ENCODE results near the gene RANBP1. TPM values are rescaled to one million over a fixed set of nuclear protein-coding genes. Genes with fewer than 3 reads are reported as not detected.

The RANBP1 gene
- total RNA-seq, 1 experiment from 2014 or later = 168 TPM

DNA sequence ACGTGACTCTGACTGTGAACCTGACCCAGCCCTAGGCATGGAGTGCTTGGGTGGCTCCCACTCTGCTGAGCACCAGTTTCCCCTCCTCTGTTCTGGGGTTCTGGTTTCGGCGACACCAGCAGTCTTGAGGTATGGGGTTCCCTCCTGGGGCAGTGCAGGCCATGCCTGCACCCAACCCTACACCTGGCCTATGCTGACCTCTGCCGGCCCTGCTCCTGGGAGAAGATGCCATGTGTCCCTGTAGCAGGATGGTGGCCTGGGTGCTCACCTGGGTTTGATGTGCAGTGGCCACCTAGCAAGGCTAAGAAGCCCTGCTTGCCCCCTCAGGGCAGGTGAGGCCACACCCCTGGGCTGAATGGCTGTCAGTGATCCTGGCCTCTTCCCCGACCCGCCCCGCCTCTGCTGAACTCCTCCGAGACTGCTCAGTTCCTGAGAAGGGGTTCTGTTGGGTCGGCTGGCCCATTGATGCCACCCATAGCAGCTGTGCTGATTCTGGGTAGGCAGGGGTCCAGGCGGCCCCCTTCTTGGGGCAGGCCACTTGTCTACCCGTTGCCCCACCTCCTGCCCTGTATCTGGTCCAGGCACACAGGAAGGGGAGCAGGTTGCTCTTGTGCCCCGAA, 18.1 kb downstream of the RANBP1 start:
- Histone ChIP-seq H3K27ac (no peak overlapping the region), H4K20me1 (ENCODE audit: insufficient read depth) (peaks cover 7% of the 10 kb centered on the region; the same call in 1 of the 2 replicates), H3K9me2 (ENCODE audit: insufficient read depth) (no peaks in the 10 kb centered on the region), H3K4me2 (no peak overlapping the region), H3K27me3 (ENCODE audit: insufficient read depth, low read depth) (no peaks in the 10 kb centered on the region), H3F3A (ENCODE audit: insufficient read depth, low read depth) (peaks cover 8% of the 10 kb centered on the region; the same call in 1 of the 2 replicates), H3K4me1 (replicated peaks; ENCODE audit: insufficient read depth) (no peaks in the 10 kb centered on the region; the same call in 1 of the 2 replicates), H3K36me3 (ENCODE audit: low read depth) (no peaks in the 10 kb centered on the region), H3K9me3 (ENCODE audit: insufficient read depth, low read depth) (no peaks in the 10 kb centered on the region), H2AFZ (no peak overlapping the region), H3K4me3 (no peak overlapping the region), H3K79me2 (ENCODE audit: low read depth) (no peaks in the 10 kb centered on the region)
- POLR2A ChIA-PET (ENCODE audit: unreplicated experiment) = no interaction called here
- CTCF ChIA-PET = no interaction called here
- no peak for TF ChIP-seq EZH2 (IDR thresholded peaks at IDR 0.05; ENCODE audit: low read depth)
- TF ChIP-seq, protein P1, sequence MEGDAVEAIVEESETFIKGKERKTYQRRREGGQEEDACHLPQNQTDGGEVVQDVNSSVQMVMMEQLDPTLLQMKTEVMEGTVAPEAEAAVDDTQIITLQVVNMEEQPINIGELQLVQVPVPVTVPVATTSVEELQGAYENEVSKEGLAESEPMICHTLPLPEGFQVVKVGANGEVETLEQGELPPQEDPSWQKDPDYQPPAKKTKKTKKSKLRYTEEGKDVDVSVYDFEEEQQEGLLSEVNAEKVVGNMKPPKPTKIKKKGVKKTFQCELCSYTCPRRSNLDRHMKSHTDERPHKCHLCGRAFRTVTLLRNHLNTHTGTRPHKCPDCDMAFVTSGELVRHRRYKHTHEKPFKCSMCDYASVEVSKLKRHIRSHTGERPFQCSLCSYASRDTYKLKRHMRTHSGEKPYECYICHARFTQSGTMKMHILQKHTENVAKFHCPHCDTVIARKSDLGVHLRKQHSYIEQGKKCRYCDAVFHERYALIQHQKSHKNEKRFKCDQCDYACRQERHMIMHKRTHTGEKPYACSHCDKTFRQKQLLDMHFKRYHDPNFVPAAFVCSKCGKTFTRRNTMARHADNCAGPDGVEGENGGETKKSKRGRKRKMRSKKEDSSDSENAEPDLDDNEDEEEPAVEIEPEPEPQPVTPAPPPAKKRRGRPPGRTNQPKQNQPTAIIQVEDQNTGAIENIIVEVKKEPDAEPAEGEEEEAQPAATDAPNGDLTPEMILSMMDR (conservative IDR thresholded peaks at IDR 0.05) = no peak
- intact Hi-C loops (cut with micrococcal nuclease; ENCODE audit: unreplicated experiment) = no loop called here
- DNase-seq = no peak
- BruUV-seq (replicated peaks) = no TSS peak

DNA sequence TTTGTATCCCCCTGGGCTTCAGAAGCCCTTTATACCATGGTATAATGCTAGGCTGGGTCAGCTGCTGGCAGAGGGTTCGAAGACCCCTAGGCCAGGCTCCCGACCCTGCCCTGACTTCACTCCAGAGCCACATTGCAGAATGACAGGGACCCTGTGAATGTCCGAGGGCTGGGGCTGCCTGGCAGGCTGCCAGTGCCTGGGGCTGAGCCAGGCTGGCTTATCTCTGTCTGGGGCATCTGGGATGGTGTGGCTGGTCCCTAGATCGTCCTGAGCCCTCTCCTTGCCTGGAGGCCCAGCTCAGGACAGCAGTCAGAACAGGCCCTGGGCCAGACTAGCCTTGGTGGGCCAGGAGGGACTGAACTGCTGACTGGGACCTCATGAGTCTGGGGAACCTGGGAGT, 19.4 kb downstream of the RANBP1 start:
- Histone ChIP-seq H3K27ac (no peak overlapping the region), H3F3A (ENCODE audit: insufficient read depth, low read depth) (peaks cover 5% of the 10 kb centered on the region; the same call in 1 of the 2 replicates), H3K4me1 (replicated peaks; ENCODE audit: insufficient read depth) (no peaks in the 10 kb centered on the region; the same call in 1 of the 2 replicates), H2AFZ (no peak overlapping the region), H3K9me3 (ENCODE audit: insufficient read depth, low read depth) (no peaks in the 10 kb centered on the region), H3K79me2 (ENCODE audit: low read depth) (no peaks in the 10 kb centered on the region), H3K27me3 (ENCODE audit: insufficient read depth, low read depth) (no peaks in the 10 kb centered on the region), H3K9me2 (ENCODE audit: insufficient read depth) (no peaks in the 10 kb centered on the region), H3K4me2 (no peak overlapping the region), H4K20me1 (ENCODE audit: insufficient read depth) (peaks cover 7% of the 10 kb centered on the region; the same call in 1 of the 2 replicates), H3K4me3 (no peak overlapping the region), H3K36me3 (ENCODE audit: low read depth) (no peaks in the 10 kb centered on the region)
- POLR2A ChIA-PET (ENCODE audit: unreplicated experiment) = no interaction called here
- DNase-seq = no peak
- TF ChIP-seq EZH2 (IDR thresholded peaks at IDR 0.05; ENCODE audit: low read depth) = no peak
- TF ChIP-seq, protein P1 (conservative IDR thresholded peaks at IDR 0.05) = no peak
- no TSS peak for BruUV-seq (replicated peaks)
- intact Hi-C loops (cut with micrococcal nuclease; ENCODE audit: unreplicated experiment) = no loop called here
- CTCF ChIA-PET = no interaction called here

DNA sequence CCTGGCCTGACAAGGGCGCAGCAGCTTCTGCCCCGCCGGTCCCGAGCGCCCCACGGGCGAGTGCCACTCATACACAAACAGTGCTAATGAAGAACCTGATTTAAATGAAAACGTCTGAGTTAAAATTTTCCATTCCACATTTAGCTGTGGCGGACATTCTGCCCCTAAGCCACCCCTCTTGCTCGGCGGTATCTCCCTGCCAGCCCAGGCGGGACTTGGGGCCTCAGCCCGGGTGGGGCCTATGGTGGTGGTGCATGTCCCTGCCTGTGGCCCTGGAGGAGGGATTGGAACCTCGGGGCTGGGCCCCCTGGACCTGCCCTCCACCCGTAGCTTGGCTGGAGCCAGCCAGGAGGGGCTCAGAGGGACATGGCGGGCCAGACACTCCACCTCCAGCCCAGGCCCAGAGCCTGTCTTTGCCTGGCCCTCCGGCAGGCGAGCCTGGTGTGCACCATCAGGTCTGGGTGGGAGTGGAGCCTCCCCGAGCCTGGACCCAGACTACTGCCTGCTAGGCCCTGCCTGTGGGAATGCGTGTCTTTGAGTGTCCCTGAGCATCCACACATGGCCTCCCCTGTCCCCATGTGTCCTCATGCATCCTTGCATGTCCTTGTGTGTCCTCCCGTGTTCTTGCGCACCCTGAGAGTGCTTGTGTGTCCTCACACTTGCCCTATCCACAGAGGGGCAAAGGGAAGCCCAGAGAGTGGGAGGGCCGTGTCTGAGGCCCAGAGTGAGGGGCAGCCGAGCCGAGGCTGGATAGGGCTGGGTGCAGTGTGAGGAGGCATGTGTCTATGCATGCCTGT, 20.1 kb downstream of the RANBP1 start:
- Histone ChIP-seq H3K27me3 (ENCODE audit: insufficient read depth, low read depth) (no peaks in the 10 kb centered on the region), H3K79me2 (ENCODE audit: low read depth) (no peaks in the 10 kb centered on the region), H3K4me2 (no peak overlapping the region), H3K27ac (no peak overlapping the region), H3K36me3 (ENCODE audit: low read depth) (no peaks in the 10 kb centered on the region), H3K4me1 (replicated peaks; ENCODE audit: insufficient read depth) (no peaks in the 10 kb centered on the region; the same call in 1 of the 2 replicates), H3K4me3 (no peak overlapping the region), H3K9me3 (ENCODE audit: insufficient read depth, low read depth) (no peaks in the 10 kb centered on the region), H3F3A (ENCODE audit: insufficient read depth, low read depth) (no peaks in the 10 kb centered on the region), H4K20me1 (ENCODE audit: insufficient read depth) (peaks cover 7% of the 10 kb centered on the region; the same call in 1 of the 2 replicates), H3K9me2 (ENCODE audit: insufficient read depth) (no peaks in the 10 kb centered on the region), H2AFZ (no peak overlapping the region)
- POLR2A ChIA-PET (ENCODE audit: unreplicated experiment) = no interaction called here
- CTCF ChIA-PET = no interaction called here
- TF ChIP-seq, protein P1 (conservative IDR thresholded peaks at IDR 0.05) = no peak
- no peak for TF ChIP-seq EZH2 (IDR thresholded peaks at IDR 0.05; ENCODE audit: low read depth)
- BruUV-seq (replicated peaks) = no TSS peak
- no peak for DNase-seq
- intact Hi-C loops (cut with micrococcal nuclease; ENCODE audit: unreplicated experiment) = no loop called here
